ENCODE data around the gene SOX12.

DNA sequence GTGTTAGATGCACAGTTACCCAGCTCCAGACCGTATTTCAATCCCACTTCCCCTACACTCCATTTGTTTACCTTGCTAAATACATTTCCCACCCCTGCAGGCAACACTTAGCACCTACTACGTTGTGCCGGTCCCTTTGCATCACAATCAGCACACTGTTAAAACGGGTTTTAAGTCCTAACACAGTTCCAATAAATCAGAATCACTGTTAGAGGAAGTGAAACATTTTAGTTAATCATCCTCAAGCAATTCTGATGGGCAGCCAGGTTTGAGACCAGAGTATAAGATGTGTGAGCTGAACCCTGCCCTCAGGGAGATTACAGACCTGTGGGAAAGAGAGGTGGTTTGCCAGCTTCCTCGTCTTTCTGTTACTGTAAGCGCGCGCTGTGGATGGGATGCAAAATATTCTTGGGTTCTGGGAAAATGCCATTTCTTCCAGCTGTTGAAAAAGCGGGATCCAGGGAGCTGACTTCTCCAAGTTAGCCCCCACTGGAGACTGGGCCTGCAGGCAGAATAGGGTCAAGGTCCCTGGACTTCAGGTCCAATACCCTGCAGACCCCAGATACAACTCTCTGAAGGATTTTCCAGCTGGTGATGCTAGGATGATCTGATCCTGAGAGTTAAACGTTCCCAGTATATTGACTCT, 24.9 kb upstream of the SOX12 start:
- TF ChIP-seq EZH2 (IDR thresholded peaks at IDR 0.05) (no peak), POLR2AphosphoS5 (IDR thresholded peaks at IDR 0.05; ENCODE audit: borderline replicate concordance, low read depth, low read length) (no peak)
